KOPT-K1 (cell line): Measurements from ENCODE around the gene FRY.

Experiments
- H3K27ac ChIP-seq: fragments of 200-600 bp; sonication (generic); 2 replicates; pipeline ENCODE4 v1.5.1; 2016; ENCODE audit warnings: antibody characterized with exemption, mild to moderate bottlenecking, low read depth, low read length; ENCODE audit not compliant: poor library complexity, severe bottlenecking
- H3K36me3 ChIP-seq: fragments of 200-600 bp; sonication (generic); 2 replicates; pipeline ENCODE4 v1.5.1; 2017; ENCODE audit warnings: antibody characterized with exemption, mild to moderate bottlenecking, low read length, moderate library complexity; ENCODE audit not compliant: insufficient read depth
- H3K9me3 ChIP-seq: fragments of 200-600 bp; sonication (generic); 2 replicates; pipeline ENCODE4 v1.5.1; 2017; ENCODE audit warnings: antibody characterized with exemption, low read length, mild to moderate bottlenecking; ENCODE audit not compliant: insufficient read depth, poor library complexity, severe bottlenecking

Gene FRY

DNA sequence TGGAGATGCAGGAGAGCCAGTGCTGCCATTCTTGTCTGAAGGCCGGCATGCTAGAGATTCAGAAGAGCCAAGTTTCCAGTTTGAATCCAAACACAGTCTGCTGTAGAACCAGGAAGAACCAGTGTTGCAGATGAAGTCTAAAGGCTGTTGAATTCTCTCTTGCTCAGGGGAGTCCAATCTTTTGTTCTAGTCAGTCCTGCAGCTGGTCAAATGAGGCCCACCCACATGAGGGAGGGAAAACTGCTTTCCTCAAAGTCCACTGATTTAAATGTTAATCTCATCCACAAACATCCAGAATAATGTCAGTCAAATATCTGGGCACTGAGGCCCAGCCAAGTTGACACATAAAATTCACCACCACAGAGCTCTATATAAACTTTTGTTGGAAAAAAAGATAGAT is 136.6 kb downstream of the FRY start:
- no peak overlapping the region for H3K27ac ChIP-seq
- H3K9me3 ChIP-seq: no peaks in the 10 kb centered on the region
- no peaks in the 10 kb centered on the region for H3K36me3 ChIP-seq

DNA sequence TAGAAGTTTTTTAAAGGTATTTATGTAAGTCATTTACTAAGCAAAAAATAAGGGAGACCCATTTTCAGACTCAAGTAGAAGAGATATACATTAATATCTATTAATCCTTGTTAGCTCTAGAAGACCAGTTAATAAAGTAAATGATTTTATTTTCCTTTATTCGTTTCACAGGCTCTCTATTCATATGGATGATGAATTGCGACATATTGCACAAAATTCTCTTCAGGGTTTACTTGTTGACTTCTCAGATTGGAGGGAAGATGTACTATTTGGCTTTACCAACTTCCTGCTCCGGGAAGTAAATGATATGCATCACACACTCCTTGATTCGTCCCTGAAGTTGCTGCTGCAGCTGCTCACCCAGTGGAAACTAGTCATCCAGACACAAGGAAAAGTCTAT is 139.3 kb downstream of the FRY start:
- no peaks in the 10 kb centered on the region for H3K9me3 ChIP-seq
- no peaks in the 10 kb centered on the region for H3K36me3 ChIP-seq
- no peak overlapping the region for H3K27ac ChIP-seq

DNA sequence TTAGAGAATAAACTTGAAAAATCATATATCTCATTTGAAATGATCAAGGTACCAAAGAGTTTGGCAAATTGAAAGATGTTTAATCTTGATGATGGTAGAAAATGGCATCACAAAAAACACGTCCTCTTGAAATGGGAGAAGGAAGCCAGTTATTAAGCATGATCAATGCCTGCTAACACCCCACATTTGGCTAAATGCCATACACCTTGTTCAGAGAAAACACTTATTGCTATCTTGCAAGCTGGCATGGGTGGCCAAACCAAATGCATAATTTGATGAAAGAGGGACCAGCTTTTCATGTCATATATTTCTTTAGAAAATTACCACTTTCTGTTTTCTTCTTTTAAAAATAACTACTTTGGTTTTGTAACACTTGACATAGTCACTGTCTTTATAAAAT is 142.3 kb downstream of the FRY start:
- Histone ChIP-seq H3K36me3 (no peaks in the 10 kb centered on the region), H3K9me3 (no peaks in the 10 kb centered on the region), H3K27ac (no peak overlapping the region)

DNA sequence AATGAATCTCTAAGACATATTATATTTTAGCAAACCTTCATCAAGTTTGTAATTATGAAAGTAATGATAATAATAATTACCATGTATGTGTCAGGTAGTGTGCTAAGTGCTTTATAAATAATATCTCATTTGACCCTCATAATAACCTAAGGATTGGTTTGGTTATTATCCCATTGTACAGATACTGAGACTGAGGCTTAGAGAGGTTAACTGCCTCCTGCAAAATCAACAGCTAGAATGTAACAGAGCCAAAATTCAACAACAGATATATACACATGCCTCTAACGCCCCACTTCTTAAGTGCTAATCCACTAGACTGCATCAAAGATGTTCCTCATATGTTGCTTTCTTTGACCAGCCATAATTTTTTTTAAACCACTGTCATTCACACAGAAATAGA is 142.8 kb downstream of the FRY start:
- Histone ChIP-seq H3K36me3 (no peaks in the 10 kb centered on the region), H3K27ac (no peak overlapping the region), H3K9me3 (no peaks in the 10 kb centered on the region)

DNA sequence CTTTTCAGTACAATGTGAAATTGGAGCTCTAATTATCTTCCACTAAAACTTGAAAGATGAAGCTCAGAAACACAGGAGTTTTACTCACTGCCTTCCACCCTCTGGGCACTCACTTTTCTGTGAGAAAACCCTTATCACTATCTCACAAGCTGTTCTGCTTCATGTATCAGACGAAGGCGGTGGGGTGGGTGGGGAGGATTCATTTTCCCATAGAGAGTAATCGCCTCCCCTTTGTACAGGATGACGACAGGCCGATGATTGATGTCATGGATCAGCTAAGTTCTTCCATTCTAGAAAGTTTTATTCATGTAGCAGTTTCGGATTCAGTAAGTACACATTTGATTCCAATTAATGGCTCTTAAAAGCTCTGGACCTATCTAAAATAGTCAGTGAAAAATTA is 143.7 kb downstream of the FRY start:
- no peak overlapping the region for H3K27ac ChIP-seq
- H3K36me3 ChIP-seq: no peaks in the 10 kb centered on the region
- no peaks in the 10 kb centered on the region for H3K9me3 ChIP-seq

DNA sequence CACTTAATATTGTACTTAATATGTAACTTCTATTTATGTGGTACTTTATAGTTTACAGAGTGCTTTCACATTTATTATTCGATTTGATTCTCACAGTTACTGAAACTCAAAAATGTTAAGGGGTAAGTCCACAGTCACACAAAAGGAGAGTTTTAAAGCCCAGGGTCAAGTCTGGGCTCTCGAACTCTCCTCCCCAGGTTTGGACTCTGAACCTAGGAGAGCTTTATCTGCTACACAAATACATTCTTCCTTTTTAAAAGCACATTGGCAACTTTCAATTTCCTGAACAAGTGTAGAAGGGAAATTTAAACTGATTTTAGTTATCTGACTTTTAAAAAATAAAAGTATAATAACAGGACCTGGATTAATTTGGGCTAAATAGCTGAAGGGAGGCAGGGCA is 144.4 kb downstream of the FRY start:
- no peaks in the 10 kb centered on the region for H3K36me3 ChIP-seq
- H3K9me3 ChIP-seq: no peaks in the 10 kb centered on the region
- no peak overlapping the region for H3K27ac ChIP-seq

DNA sequence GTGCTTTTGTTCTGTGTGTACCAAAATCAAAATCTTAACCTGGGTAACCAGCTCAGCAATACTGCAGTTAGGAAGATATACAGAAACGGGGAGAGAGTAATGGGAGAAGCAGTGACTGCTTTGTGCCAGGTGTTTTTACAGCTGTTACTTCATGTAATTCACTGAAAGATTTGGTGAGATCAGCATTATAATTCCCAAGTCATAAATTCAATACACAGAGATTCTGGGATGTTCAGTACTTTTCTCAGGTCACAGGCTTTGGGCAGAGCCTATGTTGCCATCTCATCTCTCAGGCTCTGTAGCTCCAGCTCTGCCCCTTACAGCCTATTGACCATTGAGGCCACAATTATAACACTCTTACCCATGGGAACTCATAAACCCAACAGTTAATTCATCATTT is 145.1 kb downstream of the FRY start:
- no peaks in the 10 kb centered on the region for H3K9me3 ChIP-seq
- H3K36me3 ChIP-seq: no peaks in the 10 kb centered on the region
- no peak overlapping the region for H3K27ac ChIP-seq

DNA sequence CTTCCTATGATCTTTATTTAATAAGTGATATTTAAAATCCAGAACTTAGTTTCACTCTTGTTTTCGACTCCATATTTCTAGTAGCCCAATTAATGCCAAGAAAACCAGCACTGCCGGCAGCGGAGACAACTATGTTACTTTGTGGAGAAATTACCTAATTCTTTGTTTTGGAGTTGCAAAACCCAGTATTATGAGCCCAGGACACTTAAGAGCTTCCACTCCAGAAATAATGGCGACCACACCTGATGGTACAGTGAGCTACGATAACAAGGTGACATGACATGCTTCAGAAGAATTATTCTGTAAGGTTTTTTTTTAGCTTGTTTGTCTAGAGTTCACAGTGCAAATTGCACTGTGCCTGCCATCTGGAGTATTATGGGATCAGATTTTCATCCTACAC is 147.2 kb downstream of the FRY start:
- no peak overlapping the region for H3K27ac ChIP-seq
- no peaks in the 10 kb centered on the region for H3K9me3 ChIP-seq
- H3K36me3 ChIP-seq: no peaks in the 10 kb centered on the region

DNA sequence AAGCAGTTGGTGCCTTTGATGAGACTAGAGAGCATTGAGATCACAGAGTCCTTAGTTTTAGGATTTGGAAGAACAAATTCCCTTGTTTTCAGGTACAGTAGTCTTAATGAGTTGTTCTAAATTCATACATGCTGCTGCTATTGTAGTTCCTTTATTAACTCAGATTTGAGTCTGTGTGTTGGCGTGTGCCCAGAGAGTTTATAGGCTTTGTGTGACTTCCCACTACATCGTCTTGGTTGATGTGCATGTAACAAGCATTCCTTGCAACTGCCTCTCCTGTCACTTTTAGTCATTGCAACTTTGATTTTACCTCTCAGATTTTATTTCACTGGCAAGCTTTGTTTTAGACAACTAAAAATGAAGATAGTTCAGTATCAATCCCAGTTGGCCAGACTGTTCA is 148.1 kb downstream of the FRY start:
- H3K27ac ChIP-seq: no peak overlapping the region

DNA sequence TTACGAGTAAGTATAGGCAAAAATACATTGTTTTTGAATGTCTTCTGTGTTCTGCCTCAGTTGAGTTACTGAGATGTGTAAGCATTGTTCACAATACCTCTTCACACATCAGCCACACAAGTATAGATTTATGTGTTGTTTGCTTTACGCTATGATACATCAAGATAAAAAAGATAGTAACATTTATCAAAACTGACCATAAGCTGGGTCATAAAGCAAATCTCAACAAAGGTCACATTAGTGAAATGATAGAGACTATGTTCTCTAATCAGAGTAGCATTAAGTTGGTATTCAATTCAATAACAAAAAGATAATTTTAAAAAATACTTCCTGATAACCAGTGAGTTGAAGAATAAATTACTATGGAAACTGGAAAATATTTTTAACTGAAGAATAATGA is 156.1 kb downstream of the FRY start:
- Histone ChIP-seq H3K36me3 (no peaks in the 10 kb centered on the region), H3K9me3 (no peaks in the 10 kb centered on the region), H3K27ac (no peak overlapping the region)

More for the DNA sequence above, 148.1 kb downstream of the FRY start:
- no peaks in the 10 kb centered on the region for H3K36me3 ChIP-seq
- no peaks in the 10 kb centered on the region for H3K9me3 ChIP-seq

DNA sequence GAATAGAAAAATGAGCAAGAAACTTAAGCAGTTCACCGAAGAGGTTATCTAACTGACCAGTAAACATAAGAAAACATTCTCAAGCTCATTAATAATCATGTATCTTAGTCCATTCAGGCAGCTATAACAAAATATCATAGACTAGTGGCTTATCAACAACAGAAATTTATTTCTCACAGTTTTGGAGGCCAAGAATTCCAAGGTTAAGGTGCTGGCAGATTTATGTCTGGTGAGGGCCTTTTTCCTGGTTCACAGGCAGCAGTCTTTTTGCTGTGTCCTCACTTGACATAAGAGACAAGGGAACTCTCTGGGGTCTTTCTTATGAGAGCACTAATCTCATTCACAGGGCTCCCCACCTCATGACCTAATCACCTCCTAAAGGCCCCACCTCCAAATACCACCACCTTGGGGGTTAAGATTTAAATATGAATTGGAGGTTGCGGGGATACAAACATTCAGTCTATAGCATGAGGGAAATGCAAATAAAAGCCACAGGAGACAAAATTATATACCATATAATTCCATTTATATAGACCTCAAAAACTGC is 160.0 kb downstream of the FRY start:
- Histone ChIP-seq H3K27ac (no peak overlapping the region), H3K36me3 (no peaks in the 10 kb centered on the region)

DNA sequence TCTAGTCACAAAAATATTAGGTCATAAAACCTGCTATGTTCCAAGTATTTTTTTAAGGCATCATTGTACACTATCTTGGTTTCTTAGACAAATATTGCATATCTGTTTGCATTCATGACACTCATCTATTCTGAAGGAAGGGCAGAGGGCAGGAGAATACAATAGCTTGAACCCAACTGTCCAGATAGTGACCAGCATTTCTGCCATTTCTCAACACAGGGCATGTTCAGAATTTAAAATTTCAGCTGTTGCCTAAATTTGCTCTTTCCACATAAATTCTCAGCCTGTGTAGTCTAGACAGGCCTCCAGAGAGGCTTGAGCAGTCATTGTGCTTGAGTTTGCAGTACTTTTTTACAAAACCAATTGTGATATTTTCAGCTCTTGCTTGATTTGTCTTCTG is 164.1 kb downstream of the FRY start:
- Histone ChIP-seq H3K36me3 (no peaks in the 10 kb centered on the region), H3K9me3 (no peaks in the 10 kb centered on the region), H3K27ac (no peak overlapping the region)

More for the DNA sequence above, 160.0 kb downstream of the FRY start:
- no peaks in the 10 kb centered on the region for H3K9me3 ChIP-seq

DNA sequence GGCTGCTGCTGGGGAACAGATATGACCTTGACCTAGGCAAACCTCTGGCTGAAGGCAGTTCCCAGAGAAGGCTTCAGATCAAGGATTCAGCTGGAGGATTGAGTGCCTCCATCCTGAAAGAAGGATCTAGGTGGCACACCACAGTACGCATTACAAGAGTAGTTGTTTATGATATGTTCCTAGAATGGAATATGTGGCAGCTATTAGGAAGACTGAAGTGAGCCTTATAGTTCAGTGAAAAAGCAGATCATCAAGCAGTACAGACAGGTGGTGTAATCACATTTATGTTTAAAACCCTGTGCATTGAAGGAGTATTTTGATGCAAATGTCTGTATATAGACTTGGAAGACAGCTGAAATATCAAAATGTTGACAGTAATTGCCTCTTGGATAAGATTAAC is 167.6 kb downstream of the FRY start:
- no peaks in the 10 kb centered on the region for H3K9me3 ChIP-seq
- H3K27ac ChIP-seq: no peak overlapping the region
- no peaks in the 10 kb centered on the region for H3K36me3 ChIP-seq

DNA sequence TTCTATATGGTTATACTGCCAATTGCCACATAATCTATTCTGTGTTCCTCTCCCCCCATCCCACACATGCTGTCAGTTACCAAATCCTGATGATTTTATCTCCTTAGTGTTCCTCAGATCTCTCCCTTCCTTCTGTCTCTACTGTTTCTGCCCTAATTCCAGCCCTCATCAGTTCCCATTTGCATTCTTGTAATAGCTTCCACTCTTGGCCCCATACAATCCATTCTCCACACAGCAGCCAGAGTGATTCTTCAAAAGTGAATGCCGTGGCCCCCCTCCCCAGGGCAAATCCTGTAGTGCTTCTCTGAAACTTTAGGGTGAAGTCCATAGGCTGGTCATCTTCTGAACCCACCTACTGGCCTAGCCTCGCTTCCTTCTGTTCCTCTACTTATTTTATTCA is 169.2 kb downstream of the FRY start:
- no peaks in the 10 kb centered on the region for H3K9me3 ChIP-seq

DNA sequence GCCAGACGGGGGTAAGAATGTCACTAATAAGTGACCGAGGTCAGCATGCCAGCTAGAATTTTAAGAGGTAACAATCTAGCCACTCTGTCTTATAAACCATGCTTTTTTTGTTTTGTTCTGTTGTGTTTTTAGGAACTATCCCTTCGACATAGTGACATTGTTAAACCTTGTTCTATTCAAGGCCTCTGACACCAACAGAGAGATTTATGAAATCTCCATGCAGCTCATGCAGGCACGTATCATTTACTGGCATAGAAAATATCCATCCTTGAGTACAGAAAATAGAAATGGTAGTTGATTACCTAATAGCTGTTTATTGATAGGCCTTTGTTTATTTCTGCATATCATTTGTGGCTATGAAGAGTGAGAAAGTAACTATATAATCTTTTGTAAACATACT is 170.2 kb downstream of the FRY start:
- Histone ChIP-seq H3K27ac (no peak overlapping the region), H3K9me3 (no peaks in the 10 kb centered on the region), H3K36me3 (no peaks in the 10 kb centered on the region)

More for the DNA sequence above, 169.2 kb downstream of the FRY start:
- no peak overlapping the region for H3K27ac ChIP-seq
- no peaks in the 10 kb centered on the region for H3K36me3 ChIP-seq

DNA sequence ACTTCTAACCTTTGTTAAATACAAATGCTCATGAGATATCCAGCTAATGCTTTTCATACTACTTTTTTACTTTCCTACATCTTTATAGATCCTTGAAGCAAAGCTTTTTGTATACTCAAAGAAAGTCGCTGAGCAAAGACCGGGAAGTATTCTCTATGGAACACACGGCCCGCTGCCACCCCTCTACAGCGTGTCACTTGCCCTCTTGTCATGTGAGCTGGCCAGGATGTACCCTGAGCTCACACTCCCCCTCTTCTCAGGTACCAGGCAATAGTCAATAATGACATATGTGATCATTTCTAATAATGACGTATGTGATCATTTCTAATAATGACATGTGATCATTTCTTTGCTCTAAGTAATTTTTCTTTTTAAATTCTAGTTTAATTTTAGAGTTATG is 170.7 kb downstream of the FRY start:
- Histone ChIP-seq H3K36me3 (no peaks in the 10 kb centered on the region), H3K27ac (no peak overlapping the region), H3K9me3 (no peaks in the 10 kb centered on the region)

DNA sequence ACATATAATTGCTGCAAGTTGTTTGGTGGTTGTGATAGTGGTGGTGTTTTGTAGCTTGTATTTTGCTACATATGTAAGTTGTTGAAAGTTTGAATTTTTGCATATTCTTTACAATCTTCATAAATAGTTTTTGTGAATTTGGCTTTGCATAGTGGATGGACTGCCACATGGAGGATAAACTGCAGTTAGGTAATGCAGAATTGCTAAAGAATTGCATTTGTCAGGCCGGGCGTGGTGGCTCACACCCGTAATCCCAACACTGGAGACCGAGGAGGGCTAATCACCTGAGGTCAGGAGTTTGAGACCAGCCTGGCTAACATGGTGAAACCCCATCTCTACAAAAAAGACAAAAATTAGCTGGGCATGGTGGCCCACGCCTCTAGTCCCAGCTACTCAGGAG is 171.6 kb downstream of the FRY start:
- Histone ChIP-seq H3K27ac (no peak overlapping the region), H3K9me3 (no peaks in the 10 kb centered on the region), H3K36me3 (no peaks in the 10 kb centered on the region)
